Bone marrow (tissue), 2 donors: ENCODE data around the gene PRND.
"Not testable (repeated sequence)": the region's sequence is repeated elsewhere in the genome, so short reads cannot be mapped to it uniquely, and the experiment has no call there.

ENCODE experiments used
- DNase-seq, 2 donors: peaks; one replicate each; lab custom pipeline; 2025; lab: John Stamatoyannopoulos, UW

PRND gene, protein sequence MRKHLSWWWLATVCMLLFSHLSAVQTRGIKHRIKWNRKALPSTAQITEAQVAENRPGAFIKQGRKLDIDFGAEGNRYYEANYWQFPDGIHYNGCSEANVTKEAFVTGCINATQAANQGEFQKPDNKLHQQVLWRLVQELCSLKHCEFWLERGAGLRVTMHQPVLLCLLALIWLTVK

DNA sequence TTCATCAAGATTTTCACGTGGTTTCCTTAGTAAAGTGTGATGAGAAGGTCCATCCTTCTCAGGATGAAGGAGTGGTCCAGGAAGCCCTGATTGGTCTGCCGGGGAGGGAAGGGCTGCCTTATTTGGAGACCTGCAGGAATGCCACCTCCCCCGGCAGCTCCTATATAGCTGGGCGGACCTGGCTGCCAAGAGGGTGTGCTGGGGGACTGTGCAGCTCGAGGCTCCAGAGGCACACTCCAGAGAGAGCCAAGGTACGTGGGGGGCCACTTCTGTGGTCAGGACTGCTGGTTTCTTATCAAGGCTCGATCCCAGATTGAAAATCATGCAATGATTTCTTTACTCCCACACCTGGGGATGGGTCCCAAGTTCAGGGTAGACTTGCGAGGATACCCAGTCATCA is at the start of gene PRND:
Gene PRND (plus strand): TSS at position 191 of the 400 bp plus-strand sequence. CDS start 2,643 bp downstream, outside the sequence.
- no peak for DNase-seq

DNA sequence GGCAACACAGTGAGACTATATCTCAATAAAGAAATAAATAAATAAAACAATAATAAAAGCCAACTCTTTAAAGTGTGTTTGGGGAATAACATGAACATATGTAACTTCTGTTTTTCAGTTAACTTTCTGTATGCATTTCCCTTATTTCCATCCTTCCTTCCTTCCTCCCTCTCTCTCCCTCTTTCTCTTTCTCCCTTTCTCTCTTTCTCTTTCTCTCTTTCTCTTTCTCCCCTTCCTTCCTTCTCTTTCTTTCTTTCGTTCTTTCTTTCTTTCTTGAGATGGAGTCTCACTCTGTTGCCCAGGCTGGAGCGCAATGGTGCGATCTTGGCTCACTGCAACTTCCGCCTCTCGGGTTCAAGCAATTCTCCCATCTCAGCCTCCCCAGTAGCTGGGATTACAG is 48.8 kb upstream of the PRND start:
- DNase-seq: no peak

DNA sequence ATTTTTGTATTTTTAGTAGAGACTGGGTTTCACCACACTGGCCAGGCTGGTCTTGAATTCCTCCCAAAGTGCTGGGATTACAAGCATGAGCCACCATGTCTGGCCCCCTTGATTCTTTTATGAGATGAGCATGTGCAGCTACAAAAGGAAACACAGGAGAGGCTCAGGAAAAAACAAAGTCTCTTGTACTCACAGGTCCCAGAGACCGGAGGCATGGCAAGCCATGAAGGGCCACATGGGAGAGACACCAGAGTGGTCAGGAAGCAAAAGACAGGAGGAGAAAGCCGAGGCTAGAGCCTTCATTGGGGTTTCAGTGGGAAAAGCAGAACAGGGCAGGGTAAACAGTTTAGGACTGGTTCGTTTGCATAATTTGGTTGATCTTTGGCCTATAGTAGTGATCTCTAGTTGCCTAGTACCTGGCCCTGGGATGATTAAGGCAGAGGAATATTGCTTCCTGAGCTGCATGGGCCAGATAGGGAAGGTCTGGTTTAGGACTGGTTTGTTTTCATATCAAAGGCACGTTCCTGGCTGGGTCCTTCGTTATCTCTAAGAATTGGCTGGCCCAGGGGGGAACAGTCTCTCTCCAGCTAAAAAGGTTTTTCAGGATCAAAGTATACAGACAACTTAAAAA is 48.2 kb upstream of the PRND start:
- DNase-seq: no peak

DNA sequence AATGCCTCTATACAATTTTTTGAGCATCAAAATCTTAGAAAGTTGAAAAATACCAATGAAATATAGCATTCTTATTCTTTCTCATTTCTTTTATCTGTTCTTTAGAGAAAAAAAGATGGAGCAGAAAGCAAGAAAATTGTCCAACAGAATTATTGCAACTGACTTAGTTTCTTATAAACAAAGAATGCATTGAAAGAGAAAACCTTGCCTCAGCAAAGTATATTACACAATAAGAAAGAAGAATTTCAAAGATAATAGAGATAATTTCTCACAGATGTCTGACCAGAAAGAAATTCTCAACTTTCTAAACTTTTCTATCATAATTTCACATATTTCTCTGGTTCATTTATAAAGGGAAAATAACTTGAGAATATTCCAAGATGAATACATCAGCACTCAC is 47.0 kb upstream of the PRND start:
- DNase-seq: no peak

DNA sequence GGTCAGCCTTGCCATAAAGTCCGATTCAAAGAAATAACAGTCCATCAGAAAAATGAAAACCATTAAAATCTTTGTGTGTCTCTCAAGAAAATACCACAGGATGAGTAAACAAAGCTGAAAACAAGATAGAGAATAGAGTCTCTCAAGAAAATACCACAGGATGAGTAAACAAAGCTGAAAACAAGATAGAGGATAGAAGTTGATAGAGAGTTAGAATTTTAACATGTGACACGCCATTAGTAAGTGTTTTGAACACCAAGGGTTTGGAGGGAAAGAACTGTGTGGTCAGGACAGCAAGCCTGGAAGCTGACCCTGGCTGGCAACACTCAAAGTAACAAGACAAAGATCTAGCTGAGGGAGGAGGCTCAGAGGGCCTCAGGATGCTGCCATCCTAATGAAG is 43.9 kb upstream of the PRND start:
- no peak for DNase-seq

DNA sequence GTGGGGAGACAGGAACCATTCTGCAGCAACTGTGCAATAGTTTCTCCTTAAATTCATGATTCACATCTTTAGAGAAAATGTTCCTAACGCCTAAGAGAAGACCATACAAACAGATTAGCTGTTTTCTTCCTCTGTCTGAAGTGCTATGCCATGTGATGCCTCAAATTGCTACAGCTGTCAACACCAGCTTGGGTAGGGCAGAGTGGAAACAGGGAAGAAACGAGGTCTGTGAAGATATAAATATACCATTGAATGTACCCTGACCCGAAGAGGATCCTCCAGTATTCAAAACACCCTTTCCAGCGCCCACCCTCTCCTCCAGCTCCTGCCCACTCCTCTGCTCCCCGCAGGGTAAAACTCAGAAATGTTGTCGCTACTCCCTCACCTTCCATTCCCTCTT is 40.3 kb upstream of the PRND start:
- DNase-seq: no peak

DNA sequence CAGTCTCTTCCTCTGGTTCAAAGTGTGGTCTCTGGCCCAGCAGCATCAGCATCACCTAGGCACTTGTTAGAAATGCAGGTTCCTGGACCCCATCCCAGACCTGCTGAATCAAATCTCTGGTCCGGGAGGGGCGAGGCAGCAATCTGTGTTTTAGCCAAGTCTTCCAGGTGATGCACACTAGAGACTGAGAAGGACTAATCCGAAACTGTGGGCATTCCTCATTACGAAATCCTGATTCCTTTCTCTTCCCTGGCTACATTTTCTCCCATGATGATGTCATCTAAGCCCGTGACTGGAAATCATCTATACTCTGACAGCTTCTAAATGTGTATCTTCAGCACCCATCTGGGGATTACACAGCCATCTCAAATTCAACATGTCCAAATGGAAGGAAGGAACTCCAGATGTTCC is 39.7 kb upstream of the PRND start:
- DNase-seq: no peak

DNA sequence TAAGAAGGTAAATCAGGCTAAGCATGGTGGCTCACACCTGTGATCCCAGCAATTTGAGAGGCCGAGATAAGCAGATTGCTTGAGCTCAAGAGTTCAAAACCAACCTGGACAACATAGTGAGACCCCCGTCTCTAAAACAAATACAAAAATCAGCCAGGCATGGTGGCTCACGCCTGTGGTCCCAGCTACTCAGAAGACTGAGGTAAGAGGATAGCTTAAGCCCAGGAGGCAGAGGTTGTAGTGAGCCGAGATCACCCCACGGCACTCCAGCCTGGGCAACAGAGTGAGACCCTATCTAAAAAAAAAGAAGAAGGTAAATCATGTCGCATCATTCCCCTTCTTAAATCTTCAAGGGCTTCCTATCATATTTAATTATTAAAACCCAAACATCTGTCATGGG is 39.0 kb upstream of the PRND start:
- DNase-seq: no peak

DNA sequence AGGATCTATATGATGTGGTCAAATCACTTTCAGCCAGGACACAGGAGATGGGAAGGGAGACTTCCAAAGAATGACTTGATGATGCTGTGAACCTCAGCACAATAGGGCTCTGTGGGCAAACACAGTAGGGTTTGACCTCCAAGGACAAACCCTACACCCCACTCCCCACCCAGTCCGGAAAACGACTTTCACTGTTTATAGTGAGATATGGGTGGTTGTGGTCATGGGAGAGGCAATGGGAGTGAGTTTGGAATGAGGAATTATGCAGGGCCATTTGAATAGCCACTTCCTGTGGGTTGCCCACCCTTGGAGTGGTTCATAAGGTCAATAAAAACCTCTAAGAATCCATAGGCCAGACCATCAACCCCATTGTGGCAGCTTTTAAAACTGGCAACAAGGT is 38.4 kb upstream of the PRND start:
- DNase-seq: no peak

DNA sequence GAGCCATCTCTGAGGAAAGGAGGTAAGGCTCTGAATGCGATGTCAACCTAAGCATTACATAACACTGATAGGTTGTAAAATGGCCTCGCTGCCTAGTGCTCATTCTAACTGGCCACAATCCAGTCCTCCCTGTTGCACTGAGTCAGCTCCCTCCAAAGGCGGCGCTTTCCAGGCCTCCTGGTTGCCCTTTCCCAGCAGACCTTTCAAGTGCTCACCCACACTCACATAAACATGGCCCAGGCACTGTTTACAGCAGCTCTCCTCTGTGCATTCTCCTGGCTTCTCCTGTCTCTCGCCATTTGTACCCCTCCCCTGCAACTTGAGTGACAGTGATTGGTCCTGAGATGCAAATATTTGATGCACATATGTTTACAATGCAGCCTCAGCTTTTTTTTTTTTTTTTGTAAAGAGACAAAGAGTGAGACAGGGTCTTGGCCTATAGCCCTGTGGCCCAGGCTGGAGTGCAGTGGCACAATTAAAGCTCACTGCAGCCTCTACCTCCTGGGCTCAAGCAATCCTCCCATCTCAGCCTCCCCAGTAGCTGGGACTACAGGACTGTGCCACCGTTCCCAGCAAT is 36.8 kb upstream of the PRND start:
- no peak for DNase-seq

DNA sequence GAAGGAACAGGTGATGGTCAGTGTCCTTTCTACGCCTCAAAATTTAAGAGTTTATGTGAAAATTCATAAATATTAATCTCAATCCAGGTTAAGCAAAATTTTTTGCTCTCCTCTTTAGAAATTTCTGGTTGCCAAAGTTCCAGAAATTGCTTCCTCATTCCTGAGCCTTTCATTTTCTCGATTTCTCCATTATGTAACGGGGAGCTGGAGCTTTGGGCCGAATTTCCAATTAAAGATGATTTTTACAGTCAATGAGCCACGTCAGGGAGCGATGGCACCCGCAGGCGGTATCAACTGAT is 35.8 kb upstream of the PRND start:
- DNase-seq: no peak

DNA sequence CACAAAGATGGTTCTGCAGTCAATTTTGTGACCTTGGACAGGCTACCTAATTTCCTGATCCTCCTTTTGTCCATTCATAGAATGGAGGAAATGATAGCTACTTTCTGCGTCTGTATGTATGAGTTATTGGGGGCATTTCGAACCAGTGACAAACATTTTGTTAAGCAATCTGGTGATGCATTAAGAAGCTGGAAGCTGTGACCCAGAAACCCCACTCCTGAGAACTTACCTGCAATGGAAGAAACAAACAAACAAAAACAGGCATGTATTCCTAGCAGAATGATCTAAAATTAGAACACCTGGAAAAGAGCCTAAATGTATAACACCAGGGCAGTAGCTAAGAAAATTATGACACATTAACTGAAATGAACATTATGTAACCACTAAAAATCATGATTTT is 33.4 kb upstream of the PRND start:
- DNase-seq: no peak

DNA sequence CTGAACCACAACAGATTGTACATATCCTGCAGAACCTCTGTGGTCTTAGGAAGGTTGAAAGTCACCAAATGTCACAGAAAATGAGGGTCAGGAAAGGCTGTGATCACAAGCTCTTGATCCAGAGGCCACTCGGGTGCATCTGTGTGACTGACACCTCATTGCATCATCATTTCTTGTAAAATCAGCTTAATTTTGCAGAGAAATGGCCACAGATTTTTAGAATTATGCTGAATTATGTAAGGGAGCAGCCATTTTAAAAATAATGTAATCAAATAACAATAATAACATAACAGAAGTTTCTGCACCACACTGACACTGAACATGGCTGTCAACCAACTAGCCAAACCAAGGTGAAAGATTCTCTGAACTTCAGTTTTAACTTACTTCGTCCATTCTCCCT is 32.5 kb upstream of the PRND start:
- DNase-seq: no peak

DNA sequence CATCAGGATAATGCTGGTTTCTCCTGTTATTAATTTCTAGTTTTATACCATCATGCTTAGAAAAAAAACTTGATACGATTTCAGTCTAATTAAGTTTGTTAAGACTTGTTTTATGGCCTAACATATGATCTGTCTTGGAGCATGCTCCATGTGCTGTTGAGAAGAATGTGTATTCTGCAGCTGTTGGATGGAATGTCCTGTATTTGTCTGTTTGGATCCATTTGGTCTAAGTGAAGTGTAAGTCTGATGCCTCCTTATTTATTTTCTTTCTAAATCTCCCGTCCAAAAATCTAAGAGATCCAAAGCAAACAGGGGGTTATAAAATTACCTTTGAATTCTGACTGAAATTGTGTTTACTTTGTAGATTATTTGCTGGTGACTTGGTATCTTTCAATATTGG is 30.0 kb upstream of the PRND start:
- no peak for DNase-seq

DNA sequence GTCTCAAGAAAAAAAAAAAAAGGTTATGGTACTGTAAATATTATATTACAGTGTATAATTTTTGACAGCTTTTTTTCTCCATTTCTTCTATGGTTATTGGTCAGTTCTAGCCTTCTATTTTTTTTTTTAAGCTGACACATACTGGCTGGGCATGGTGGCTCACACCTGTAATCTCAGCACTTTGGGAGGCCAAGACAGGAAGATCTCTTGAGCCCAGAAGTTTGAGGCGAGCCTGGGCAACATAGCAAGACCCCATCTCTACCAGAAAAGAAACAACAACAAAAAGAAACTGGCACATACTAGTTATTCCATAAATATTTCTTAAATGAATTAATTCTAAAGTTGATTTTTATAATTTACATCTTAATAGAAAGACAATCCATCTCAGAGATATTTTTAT is 27.6 kb upstream of the PRND start:
- no peak for DNase-seq

DNA sequence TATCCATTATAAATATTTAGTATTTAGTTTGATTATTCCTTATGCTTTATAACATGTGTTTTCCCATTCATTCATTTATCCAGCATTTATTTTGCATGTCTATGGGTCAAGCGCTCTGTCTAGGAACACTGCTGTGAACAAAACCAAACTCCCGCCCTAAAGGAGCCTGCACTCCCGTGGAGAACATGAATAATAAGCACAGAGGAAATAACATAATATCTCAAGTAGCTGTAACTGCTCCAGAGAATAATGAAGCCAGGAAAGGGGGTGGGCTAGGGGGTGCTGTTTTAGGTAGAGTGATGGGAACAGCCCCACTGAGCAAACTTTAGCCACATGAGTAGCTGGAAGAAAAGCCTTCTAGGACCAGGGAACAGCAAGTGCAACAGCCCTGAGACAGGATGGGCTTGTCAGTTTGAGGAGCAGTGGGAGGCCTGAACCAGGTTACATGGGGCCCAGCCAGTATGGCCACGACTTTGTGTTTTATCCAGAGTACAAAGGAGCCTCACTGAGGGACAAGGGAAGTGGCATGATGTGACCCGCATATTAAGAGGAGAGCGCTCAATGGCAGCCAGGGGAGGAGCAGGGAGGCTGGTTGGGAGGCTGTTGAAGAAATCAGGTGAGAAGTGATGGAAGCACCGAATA is 24.4 kb upstream of the PRND start:
- DNase-seq: no peak

DNA sequence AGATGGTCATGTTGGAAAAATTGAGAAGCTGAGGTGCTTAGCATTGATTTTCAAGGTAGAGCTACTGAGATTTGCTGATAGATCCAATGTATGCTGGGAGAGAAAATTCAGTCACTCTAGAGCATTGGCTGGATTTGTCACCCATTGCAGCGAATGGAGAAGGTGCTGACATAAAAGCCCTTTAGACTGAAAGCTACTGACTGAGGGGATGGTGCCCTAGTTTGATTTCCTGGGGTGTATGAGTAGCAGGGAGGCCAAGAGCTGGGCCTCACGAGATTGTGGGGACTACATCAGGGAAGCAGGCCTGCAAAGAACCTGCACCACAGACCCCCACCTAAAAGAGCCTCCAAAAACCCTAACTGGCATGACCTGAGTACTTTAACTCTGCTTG is 23.9 kb upstream of the PRND start:
- DNase-seq: no peak

DNA sequence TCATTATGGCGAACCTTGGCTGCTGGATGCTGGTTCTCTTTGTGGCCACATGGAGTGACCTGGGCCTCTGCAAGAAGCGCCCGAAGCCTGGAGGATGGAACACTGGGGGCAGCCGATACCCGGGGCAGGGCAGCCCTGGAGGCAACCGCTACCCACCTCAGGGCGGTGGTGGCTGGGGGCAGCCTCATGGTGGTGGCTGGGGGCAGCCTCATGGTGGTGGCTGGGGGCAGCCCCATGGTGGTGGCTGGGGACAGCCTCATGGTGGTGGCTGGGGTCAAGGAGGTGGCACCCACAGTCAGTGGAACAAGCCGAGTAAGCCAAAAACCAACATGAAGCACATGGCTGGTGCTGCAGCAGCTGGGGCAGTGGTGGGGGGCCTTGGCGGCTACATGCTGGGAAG is 22.5 kb upstream of the PRND start:
- DNase-seq: no peak

DNA sequence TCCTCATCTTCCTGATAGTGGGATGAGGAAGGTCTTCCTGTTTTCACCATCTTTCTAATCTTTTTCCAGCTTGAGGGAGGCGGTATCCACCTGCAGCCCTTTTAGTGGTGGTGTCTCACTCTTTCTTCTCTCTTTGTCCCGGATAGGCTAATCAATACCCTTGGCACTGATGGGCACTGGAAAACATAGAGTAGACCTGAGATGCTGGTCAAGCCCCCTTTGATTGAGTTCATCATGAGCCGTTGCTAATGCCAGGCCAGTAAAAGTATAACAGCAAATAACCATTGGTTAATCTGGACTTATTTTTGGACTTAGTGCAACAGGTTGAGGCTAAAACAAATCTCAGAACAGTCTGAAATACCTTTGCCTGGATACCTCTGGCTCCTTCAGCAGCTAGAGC is 21.8 kb upstream of the PRND start:
- DNase-seq: no peak

DNA sequence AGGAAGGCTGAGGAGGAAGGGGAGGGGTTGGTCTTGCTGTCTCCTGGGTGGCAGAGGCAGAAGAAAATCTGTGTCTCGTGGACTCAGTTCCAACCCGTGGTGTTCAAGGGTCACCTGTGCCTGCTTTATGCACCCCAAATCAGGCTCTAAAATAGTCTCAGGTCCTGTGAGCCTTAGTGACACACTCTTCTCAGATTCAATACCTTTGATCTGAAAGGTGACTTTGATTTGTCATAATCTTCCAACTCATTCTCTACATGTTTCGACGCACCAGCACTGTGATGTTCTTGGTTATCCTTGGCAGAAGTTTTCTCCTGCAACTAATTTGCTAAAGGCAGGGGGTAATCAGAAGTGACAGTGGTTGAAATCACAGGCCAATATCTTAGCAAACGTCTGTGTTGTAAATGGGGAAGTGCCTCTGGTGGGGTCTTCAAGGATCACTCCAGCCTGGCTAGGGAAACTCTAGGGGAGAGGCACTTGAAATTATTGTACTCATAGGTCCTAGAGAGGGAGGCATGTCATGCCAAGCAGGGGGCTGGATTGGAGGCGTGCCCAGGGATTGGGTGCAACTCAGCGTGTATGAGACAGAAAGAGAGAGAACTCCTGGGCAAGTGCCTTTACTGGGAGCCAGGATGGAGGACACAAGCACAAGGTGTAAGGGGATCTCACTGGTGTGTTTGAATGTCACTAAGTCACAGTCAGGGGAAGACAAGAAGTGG is 19.0 kb upstream of the PRND start:
- DNase-seq: no peak

DNA sequence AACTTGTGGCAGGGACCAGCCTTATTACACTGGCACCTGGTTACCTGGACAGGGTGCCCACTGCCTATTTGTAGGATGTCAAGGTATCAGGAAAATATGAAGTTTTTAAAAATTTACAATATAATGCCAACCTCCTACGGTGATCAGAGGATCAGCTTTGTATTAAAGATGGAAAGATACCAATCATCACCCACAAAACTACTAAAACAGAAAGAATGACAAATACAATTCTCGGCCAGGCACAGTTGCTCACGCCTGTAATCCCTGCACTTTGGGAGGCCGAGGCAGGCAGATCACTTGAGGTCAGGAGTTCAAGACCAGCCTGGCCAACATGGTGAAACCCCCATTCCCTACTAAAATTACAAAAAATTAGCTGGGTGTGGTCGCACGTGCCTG is 18.4 kb upstream of the PRND start:
- no peak for DNase-seq

DNA sequence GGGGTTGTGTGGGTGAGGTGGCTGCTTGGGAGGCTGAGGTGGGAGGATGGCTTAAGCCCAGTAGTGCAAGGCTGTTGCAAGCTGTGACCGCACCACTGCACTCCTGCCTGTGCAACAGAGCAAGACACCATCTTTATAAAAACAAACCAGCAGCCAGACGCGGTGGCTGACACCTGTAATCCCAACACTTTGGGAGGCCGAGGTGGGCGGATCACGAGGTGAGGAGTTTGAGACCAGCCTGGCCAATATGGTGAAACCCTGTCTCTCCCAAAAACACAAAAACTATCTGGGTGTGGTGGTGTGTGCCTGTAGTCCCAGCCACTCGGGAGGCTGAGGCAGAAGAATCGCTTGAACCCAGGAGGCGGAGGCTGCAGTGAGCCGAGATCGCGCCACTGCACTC is 14.8 kb upstream of the PRND start:
- not testable (repeated sequence) for DNase-seq

DNA sequence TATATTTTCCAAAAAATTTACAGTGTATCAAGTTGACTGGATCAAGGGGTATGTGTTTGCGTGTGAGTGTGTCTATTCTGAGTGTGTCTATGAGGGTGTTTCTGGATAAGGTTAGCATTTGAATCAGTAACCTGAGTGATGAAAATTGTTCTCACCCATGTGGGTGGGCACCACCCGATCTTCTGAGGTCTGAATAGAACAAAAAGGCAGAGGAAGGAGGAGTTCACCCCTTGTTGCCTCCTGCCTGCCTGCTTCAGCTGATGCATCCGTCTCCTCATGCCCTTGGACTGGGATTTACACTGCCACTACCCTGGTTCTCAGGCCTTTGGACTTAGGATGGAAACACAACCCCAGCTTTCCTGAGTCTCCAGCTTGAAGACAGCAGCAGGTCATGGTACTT is 13.7 kb upstream of the PRND start:
- no peak for DNase-seq
